Gastroesophageal sphincter (tissue), 3 donors: ENCODE results near the gene BRMS1.

Source experiments
- EP300 ChIP-seq: sonication (generic); formaldehyde crosslinking; IDR thresholded peaks from one replicate; pipeline ENCODE4 v1.6.1; 2017; ENCODE audit warnings: antibody characterized with exemption, mild to moderate bottlenecking
- POLR2A ChIP-seq, 2 donors: fragments of 450-650 bp; IDR thresholded peaks; one replicate each; pipeline ENCODE4 v1.6.1; 2017; ENCODE audit warnings: antibody characterized with exemption in 2 of 2, mild to moderate bottlenecking in 2 of 2, moderate library complexity in 1 of 2
- POLR2AphosphoS5 ChIP-seq: sonication (generic); formaldehyde crosslinking; IDR thresholded peaks from one replicate; pipeline ENCODE4 v1.6.1; 2017; ENCODE audit warnings: antibody characterized with exemption
- TF ChIP-seq, protein P1 (sequence below), 4 experiments: fragments of 200-600 bp in 2 of 4; fragments of 450-650 bp in 2 of 4; sonication (generic) in 1 of 4; IDR thresholded peaks; one replicate each; pipeline ENCODE4 v1.5.1; 2017 to 2019; ENCODE audit warnings: antibody characterized with exemption in 4 of 4, mild to moderate bottlenecking in 2 of 4, moderate library complexity in 2 of 4

DNA sequence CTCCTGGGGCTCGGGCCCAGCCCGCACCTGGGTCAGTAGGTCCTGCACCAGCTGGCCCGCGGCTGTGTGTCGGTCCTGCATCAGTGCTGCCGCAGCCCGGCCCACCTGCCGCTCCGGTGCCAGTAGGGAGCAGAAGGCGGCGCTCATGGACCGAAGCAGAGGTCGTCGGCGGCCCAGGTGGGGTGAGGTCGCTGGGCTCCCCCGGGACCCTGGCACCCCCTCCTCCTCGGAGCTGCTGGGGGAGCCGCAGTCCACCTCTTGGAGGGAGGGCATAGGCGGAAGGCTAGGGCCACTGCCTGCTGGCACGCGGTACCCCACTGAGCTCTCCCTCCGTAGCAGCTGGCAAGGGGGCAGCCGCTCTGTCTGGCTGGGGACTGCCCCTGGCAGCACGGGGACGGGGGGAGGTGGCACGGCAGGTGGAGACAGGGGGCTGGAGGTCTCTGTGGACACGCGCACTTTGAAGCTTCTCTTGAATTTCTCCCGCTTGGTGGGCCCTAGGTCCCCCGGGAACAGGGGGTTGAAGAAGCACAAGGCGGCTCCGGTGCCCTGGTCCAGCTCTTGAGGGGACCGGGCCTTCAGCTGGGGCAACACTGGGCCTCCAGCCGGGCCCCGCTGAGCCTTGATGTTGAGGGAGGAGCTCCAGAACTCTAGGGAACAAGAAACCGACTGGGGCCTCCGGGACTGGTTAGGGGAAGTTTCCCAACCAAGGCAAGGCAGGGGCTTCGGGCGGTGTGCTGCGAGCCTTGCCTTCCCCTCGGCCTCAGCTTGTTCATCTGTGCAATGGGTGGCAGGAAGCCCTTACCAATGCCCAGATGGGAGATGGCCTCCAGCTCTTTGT lies 10.1 kb downstream of the BRMS1 start:
- TF ChIP-seq EP300 (no peak), POLR2AphosphoS5 (no peak), POLR2A (IDR thresholded peaks at IDR 0.05) (no peak)
- TF ChIP-seq, protein P1, sequence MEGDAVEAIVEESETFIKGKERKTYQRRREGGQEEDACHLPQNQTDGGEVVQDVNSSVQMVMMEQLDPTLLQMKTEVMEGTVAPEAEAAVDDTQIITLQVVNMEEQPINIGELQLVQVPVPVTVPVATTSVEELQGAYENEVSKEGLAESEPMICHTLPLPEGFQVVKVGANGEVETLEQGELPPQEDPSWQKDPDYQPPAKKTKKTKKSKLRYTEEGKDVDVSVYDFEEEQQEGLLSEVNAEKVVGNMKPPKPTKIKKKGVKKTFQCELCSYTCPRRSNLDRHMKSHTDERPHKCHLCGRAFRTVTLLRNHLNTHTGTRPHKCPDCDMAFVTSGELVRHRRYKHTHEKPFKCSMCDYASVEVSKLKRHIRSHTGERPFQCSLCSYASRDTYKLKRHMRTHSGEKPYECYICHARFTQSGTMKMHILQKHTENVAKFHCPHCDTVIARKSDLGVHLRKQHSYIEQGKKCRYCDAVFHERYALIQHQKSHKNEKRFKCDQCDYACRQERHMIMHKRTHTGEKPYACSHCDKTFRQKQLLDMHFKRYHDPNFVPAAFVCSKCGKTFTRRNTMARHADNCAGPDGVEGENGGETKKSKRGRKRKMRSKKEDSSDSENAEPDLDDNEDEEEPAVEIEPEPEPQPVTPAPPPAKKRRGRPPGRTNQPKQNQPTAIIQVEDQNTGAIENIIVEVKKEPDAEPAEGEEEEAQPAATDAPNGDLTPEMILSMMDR (IDR thresholded peaks at IDR 0.05): no peak
